22Rv1 (cell line): Measurements from ENCODE around the gene CFAP298.

Experiments used
- ZFX ChIP-seq: fragments of 450-650 bp; IDR thresholded peaks from 2 replicates; pipeline ENCODE4 v1.6.1; 2017; ENCODE audit warnings: antibody characterized with exemption, borderline replicate concordance
- TF ChIP-seq, protein P1 (sequence below): fragments of 450-650 bp; IDR thresholded peaks from 2 replicates; pipeline ENCODE4 v1.5.1; 2017; ENCODE audit warnings: mild to moderate bottlenecking

DNA sequence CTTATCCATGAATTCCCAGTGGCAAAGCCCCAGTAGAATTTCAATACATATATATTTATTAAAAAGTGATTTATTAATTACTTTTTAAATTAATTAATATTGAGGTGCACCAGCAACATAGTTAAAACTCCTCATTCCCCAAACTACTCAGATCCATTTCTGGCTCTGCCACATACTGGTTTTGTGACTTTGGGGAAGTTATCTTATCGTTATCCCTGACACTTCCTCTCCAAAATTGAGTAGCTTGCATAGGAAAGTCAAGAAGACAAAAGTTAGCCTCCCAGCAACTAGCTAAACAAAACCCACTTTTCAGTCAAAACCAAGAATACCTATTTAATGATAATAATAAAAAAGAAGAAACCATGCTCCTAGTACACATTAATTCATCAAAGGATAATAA, 62.7 kb downstream of the CFAP298 start:
- TF ChIP-seq, protein P1, sequence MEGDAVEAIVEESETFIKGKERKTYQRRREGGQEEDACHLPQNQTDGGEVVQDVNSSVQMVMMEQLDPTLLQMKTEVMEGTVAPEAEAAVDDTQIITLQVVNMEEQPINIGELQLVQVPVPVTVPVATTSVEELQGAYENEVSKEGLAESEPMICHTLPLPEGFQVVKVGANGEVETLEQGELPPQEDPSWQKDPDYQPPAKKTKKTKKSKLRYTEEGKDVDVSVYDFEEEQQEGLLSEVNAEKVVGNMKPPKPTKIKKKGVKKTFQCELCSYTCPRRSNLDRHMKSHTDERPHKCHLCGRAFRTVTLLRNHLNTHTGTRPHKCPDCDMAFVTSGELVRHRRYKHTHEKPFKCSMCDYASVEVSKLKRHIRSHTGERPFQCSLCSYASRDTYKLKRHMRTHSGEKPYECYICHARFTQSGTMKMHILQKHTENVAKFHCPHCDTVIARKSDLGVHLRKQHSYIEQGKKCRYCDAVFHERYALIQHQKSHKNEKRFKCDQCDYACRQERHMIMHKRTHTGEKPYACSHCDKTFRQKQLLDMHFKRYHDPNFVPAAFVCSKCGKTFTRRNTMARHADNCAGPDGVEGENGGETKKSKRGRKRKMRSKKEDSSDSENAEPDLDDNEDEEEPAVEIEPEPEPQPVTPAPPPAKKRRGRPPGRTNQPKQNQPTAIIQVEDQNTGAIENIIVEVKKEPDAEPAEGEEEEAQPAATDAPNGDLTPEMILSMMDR = no peak
- no peak for TF ChIP-seq ZFX
